Right lobe of liver (tissue), 6 donors: ENCODE results near the gene RTN4R. TPM values are rescaled to one million over a fixed set of nuclear protein-coding genes. Genes with fewer than 3 reads are reported as not detected.
A peak's percentile ranks its signal among the peaks of the same experiment; 100 is the strongest.
"Not testable (repeated sequence)": the region's sequence is repeated elsewhere in the genome, so short reads cannot be mapped to it uniquely, and the experiment has no call there.

Experiments used
- ATAC-seq, 4 donors: fragments of 200-7000 bp; cut with Tn5 transposase; one replicate each; pipeline ENCODE4 v1.9.1; 2020; ENCODE audit warnings: mild to moderate bottlenecking in 4 of 4, moderate library complexity in 4 of 4
- DNase-seq, 3 donors: peaks; one replicate each; pipeline ENCODE4 v3.0.0-alpha.2; 2020
- H3K27ac ChIP-seq, 3 donors: fragments of 200-600 bp; one replicate each; pipeline ENCODE4 v1.8.0; 2022
- H3K27me3 ChIP-seq, 2 donors: fragments of 200-600 bp; one replicate each; pipeline ENCODE4 v1.8.0; 2022
- H3K36me3 ChIP-seq, 4 donors: fragments of 200-600 bp; sonication (generic) in 1 of 4; one replicate each; pipeline versions ENCODE4 v1.5.1 to v1.8.0; 2017 to 2022; ENCODE audit warnings: control low read depth in 1 of 4
- H3K4me1 ChIP-seq, 4 donors: fragments of 200-600 bp; sonication (generic) in 1 of 4; one replicate each; pipeline versions ENCODE4 v1.5.1 to v1.8.0; 2017 to 2022; ENCODE audit warnings: control low read depth in 1 of 4
- H3K4me3 ChIP-seq, 3 donors: fragments of 200-600 bp; one replicate each; pipeline ENCODE4 v1.8.0; 2022
- H3K9me3 ChIP-seq, 4 donors: fragments of 200-600 bp; sonication (generic) in 1 of 4; one replicate each; pipeline versions ENCODE4 v1.5.1 to v1.8.0; 2017 to 2022; ENCODE audit warnings: control low read depth in 1 of 4
- CTCF ChIP-seq, 4 donors: fragments of 200-600 bp in 3 of 4; fragments of 450-650 bp in 1 of 4; IDR thresholded peaks; one replicate each; pipeline versions ENCODE4 v1.5.1 to v1.8.0; 2016 to 2022; ENCODE audit warnings: antibody characterized with exemption in 4 of 4, mild to moderate bottlenecking in 2 of 4
- POLR2A ChIP-seq: fragments of 450-650 bp; IDR thresholded peaks from one replicate; pipeline ENCODE4 v1.6.1; 2017; ENCODE audit warnings: antibody characterized with exemption, mild to moderate bottlenecking
- WGBS: methylation state at CpG from one replicate; pipeline ENCODE4 v1.1.6; 2018; ENCODE audit warnings: low coverage, low lambda C conversion rate; ENCODE audit not compliant: insufficient coverage; ENCODE audit errors: missing lambda C conversion rate; 5-methylcytosine and 5-hydroxymethylcytosine counted together
- intact Hi-C, 2 donors: fragments of 100-400 bp; cut with DNase I; formaldehyde crosslinking; loops; one replicate each; pipeline versions ENCODE4 v1.11.2 to v1.14.1; 2022
- total RNA-seq, 6 experiments: library from RNA; depleted of rRNA in 2 of 6; stranded (reverse); fragments of >200 nt in 2 of 6; fragmentation: NEBNext Ultra II Directional in 3 of 6; extraction: Animal tissue kit (Norgen Biotek cat#: 25700) in 3 of 6; gene quantifications; one replicate each; pipeline versions ENCODE4 v1.1.0 to v1.2.4, GENCODE V29; 2016 to 2023
- donor health status: DM: no; HTN: yes; CAD: no.
- donor health status: DM: no; HTN: no; CAD: no.
- donor health status: DM: no; HTN: no; CAD: no.
- donor health status: DM: no; HTN: yes; CAD: no.
- donor health status: DM: no; HTN: yes; CAD: no.

Gene RTN4R
- total RNA-seq, 6 experiments from 2014 or later, result 3.0 to 12.4 (median 8.5) TPM

DNA sequence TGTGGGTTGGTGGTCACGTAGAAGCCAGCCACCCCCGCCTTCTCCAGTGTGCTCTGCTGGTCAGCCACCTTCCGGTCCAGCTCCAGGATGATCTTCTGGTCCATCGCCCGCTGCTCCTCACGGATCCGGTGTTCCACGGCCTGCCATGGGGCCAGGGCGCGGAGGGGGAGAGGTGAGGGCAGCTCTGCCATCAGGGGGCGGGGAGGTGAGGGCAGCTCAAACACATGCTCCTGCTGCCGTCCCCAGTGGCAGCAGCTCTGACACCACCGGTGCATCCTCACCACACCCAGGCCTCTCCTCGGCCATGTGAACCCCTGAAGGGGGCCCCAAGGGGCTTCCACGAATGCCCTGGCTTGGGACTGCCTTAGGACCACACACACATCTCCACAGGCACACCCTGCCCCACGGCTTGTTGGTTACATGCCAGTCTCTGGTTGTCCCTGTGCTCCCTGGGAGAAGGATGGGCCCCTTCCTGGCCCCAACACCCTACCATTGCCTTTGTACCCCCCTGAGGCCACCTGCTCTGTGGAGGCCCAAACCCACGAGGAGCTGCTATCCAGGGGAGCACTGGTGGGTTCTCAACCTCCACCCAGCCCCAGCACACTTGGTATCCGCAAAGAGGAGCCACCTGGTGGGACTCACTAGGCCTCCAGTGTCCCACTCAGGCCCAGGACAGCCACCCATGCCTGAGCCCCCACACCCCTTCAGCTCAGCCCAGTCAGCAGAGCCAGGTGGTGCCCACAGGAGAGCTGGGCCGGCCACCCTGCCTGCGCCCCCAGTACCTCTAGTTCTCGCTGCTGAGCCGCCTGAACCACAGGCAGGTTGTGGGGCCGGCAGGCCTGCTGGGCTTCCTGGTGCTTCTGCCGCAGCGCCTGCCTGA lies 47.5 kb upstream of the RTN4R start:
- no CpG with 5 or more reads among the region's 25 CpGs for WGBS
- ATAC-seq (no peak), DNase-seq (peak in 1 of 3 donors; percentile 33)
- H3K4me3 ChIP-seq, result no peak overlapping the region
- peaks cover 0 to 46% (median 19%) of the 10 kb centered on the region in 4 donors for H3K4me1 ChIP-seq
- H3K27me3 ChIP-seq, result no peaks in the 10 kb centered on the region
- no peaks in the 10 kb centered on the region for H3K9me3 ChIP-seq
- intact Hi-C loops, result no loop called here
- TF ChIP-seq CTCF (IDR thresholded peaks at IDR 0.05) (no peak), POLR2A (no peak)
- H3K27ac ChIP-seq, result peak overlapping the region in 2 of 3 donors; percentile 52 to 65
- no peaks in the 10 kb centered on the region for H3K36me3 ChIP-seq

DNA sequence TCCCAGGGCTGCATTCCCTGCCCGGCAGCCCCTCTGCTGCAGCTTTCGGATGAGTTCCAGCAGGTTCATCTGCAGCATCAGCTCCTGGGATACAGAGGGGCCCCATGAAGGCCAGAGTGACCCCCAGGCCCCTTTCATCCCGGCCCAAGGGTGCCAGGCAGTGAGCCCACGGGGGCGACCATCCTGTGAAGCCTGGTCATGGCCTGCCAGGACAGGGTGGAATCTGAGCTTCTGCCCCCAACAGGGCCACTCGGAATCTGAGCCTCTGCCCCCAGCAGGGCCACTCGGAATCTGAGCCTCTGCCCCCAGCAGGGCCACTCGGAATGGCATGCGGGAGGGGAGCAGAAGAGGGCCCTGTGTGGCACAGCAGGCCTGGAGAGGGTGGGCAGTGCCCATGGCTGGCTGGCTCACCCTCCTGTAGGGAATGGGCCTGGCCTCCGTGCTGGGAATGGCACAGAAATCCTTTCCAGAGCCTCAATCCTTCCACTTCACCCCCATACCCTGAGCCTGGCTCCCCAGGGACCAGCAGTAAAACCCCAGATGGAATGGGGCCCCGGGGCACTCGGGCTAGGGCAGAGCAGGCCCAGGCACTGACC lies 46.7 kb upstream of the RTN4R start:
- H3K4me3 ChIP-seq, H3K36me3 ChIP-seq, H3K9me3 ChIP-seq, ATAC-seq, intact Hi-C loops, H3K27me3 ChIP-seq: not testable (repeated sequence)
- WGBS, result no CpG with 5 or more reads among the region's 12 CpGs
- DNase-seq, result peak in 1 of 3 donors; percentile 14
- peak overlapping the region in 2 of 3 donors; percentile 52 to 65 for H3K27ac ChIP-seq
- H3K4me1 ChIP-seq, result peaks cover 0 to 46% (median 19%) of the 10 kb centered on the region in 4 donors

- intact Hi-C loops, H3K9me3 ChIP-seq, H3K4me3 ChIP-seq, ATAC-seq, H3K27me3 ChIP-seq, H3K36me3 ChIP-seq: not testable (repeated sequence)
- Histone ChIP-seq H3K27ac (peak overlapping the region in 1 of 3 donors; percentile 65), H3K4me1 (peaks cover 0 to 46% (median 19%) of the 10 kb centered on the region in 4 donors)
- no CpG with 5 or more reads among the region's 5 CpGs for WGBS
- peak in 1 of 3 donors; percentile 14 for DNase-seq
Measured at GRCh38 chr22:20314206-20314605, 46.1 kb upstream of the RTN4R start.

DNA sequence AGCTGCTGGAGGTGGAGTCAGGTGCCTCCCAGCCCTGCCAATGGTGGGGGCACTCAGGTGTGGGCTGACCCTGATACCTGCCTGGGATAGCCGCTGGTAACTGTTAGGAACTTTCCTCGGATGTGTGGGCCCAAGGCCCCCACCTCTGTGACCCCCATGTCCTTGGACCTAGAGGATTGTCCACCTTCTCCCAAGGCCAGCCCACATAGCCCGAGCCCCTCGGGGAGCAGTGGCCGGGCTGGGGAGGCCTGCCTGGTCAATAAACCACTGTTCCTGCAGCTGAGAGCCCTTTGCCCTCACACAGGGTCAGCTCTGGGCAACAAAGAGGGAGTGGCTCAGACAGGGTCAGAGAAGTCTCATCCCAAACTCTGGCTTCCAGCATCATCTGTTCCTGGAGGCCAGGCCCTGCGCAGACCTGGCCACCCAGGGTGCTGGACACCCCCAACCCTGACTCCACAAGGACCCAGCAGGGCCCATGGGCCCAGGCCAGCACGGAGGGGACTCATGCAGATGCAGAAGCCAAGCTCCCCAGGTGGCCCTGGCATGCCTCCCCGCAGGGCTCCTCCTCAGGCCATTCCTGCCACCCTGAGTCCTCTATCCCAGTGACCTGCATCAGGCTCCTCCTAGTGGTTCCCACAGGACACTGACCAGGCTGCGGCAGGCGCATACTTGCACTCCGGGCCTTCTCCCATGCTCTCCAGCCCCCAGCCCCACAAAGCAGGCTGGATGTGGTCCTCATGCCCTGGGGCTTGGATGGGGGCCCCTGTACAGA lies 45.4 kb upstream of the RTN4R start:
- TF ChIP-seq CTCF (IDR thresholded peaks at IDR 0.05), result peak in 3 of 4 donors; percentile 11 to 29 (median 21)
- 90% methylated on average over 2 of the region's 11 CpGs for WGBS
- H3K27me3 ChIP-seq, H3K36me3 ChIP-seq, H3K9me3 ChIP-seq, intact Hi-C loops, H3K4me3 ChIP-seq: not testable (repeated sequence)
- Histone ChIP-seq H3K4me1 (peaks cover 0 to 40% (median 15%) of the 10 kb centered on the region in 4 donors), H3K27ac (peak overlapping the region in 2 of 3 donors; percentile 30 to 75)
- ATAC-seq, result peak; percentile 70 to 84 (median 78)
- peak in 2 of 3 donors; percentile 29 to 76 for DNase-seq

GRCh38 chr22:20312396-20313191 lies 44.5 kb upstream of the RTN4R start:
- ATAC-seq (peak in 3 of 4 donors; percentile 2 to 12 (median 4)), DNase-seq (peak in 2 of 3 donors; percentile 13 to 53)
- Histone ChIP-seq H3K4me3 (no peak overlapping the region), H3K27ac (peak overlapping the region in 2 of 3 donors; percentile 30 to 75), H3K9me3 (no peaks in the 10 kb centered on the region), H3K27me3 (no peaks in the 10 kb centered on the region), H3K36me3 (no peaks in the 10 kb centered on the region), H3K4me1 (peaks cover 0 to 31% (median 11%) of the 10 kb centered on the region in 4 donors)
- WGBS, result 79% methylated on average over 5 of the region's 14 CpGs
- intact Hi-C loops, result no loop called here
- TF ChIP-seq POLR2A (no peak), CTCF (IDR thresholded peaks at IDR 0.05) (no peak)

- DNase-seq, result peak in 2 of 3 donors; percentile 22 to 72
- H3K4me3 ChIP-seq, intact Hi-C loops, H3K9me3 ChIP-seq, H3K27me3 ChIP-seq, H3K27ac ChIP-seq, H3K36me3 ChIP-seq: not testable (repeated sequence)
- H3K4me1 ChIP-seq, result peaks cover 0 to 22% (median 8%) of the 10 kb centered on the region in 4 donors
- peak in 3 of 4 donors; percentile 1 to 28 (median 6) for ATAC-seq
- 93% methylated on average over 8 of the region's 20 CpGs for WGBS
Measured at GRCh38 chr22:20311249-20312062, 43.3 kb upstream of the RTN4R start.
